SK-N-SH (cell line): ENCODE data around the gene C1GALT1C1L. TPM values are rescaled to one million over a fixed set of nuclear protein-coding genes. Genes with fewer than 3 reads are reported as not detected.

Experiments
- CTCF ChIA-PET: fragments of 300-600, 350-600 bp; formaldehyde crosslinking; extraction: SDS; loops from one replicate; lab custom pipeline; 2021; lab: Yijun Ruan, JAX
- POLR2A ChIA-PET: fragments of 350-600 bp; sonication (Branson Sonifier 250); formaldehyde crosslinking; extraction: SDS; loops from one replicate; lab custom pipeline; 2020; ENCODE audit warnings: antibody characterized with exemption, inconsistent platforms; lab: Yijun Ruan, JAX
- DNase-seq: peaks from one replicate; pipeline ENCODE4 v3.0.0; 2012
- H2AFZ ChIP-seq: fragments of 200-600 bp; sonication (generic); 2 replicates; pipeline ENCODE4 v1.8.1; 2016; ENCODE audit warnings: antibody characterized with exemption, mild to moderate bottlenecking, low read depth
- H3F3A ChIP-seq: fragments of 200-600 bp; sonication (generic); replicated peaks from 2 replicates; pipeline ENCODE3; 2016; ENCODE audit warnings: antibody characterized with exemption, mild to moderate bottlenecking; ENCODE audit not compliant: insufficient read depth
- H3K27ac ChIP-seq, 2 experiments: fragments of 200-500 bp in 1 of 2; fragments of 200-600 bp in 1 of 2; sonication (Bioruptor generic) in 1 of 2; sonication (generic), shearing (Covaris generic) in 1 of 2; 2 replicates each; pipeline versions ENCODE4 v1.5.1 to v1.6.1; 2014 to 2016; ENCODE audit warnings: low read depth in 2 of 2, inconsistent platforms in 1 of 2, low read length in 1 of 2, mild to moderate bottlenecking in 1 of 2, mixed read lengths in 1 of 2
- H3K27me3 ChIP-seq: fragments of 200-600 bp; sonication (generic), shearing (Covaris generic); 2 replicates; pipeline ENCODE4 v1.6.1; 2016; ENCODE audit warnings: mixed run types; ENCODE audit not compliant: insufficient read depth
- H3K36me3 ChIP-seq, 2 experiments: fragments of 200-500 bp in 1 of 2; fragments of 200-600 bp in 1 of 2; sonication (Bioruptor generic) in 1 of 2; sonication (generic) in 1 of 2; replicated peaks in 1 of 2; 2 replicates each; pipeline versions ENCODE3 to v1.5.1; 2014 to 2016; ENCODE audit warnings: low read length in 1 of 2, mild to moderate bottlenecking in 1 of 2; ENCODE audit not compliant: insufficient read depth in 2 of 2, control insufficient read depth in 1 of 2
- H3K4me1 ChIP-seq, 2 experiments: fragments of 200-500 bp in 1 of 2; fragments of 200-600 bp in 1 of 2; sonication (Bioruptor generic) in 1 of 2; sonication (generic), shearing (Covaris generic) in 1 of 2; 2 replicates each; pipeline versions ENCODE4 v1.5.1 to v1.6.1; 2014 to 2016; ENCODE audit warnings: low read depth in 1 of 2, low read length in 1 of 2, mixed run types in 1 of 2; ENCODE audit not compliant: insufficient read depth in 2 of 2, control insufficient read depth in 1 of 2
- H3K4me2 ChIP-seq: fragments of 200-600 bp; sonication (generic), shearing (Covaris generic); 2 replicates; pipeline ENCODE4 v1.6.1; 2017; ENCODE audit warnings: mixed run types
- H3K4me3 ChIP-seq, 2 experiments: fragments of 200-500 bp in 1 of 2; fragments of 200-600 bp in 1 of 2; sonication (Bioruptor generic) in 1 of 2; sonication (generic), shearing (Covaris generic) in 1 of 2; 2 replicates each; pipeline versions ENCODE4 v1.5.1 to v1.8.1; 2014 to 2016; ENCODE audit warnings: low read depth in 2 of 2, inconsistent platforms in 1 of 2, low read length in 1 of 2, mild to moderate bottlenecking in 1 of 2, mixed read lengths in 1 of 2, moderate library complexity in 1 of 2
- H3K79me2 ChIP-seq: fragments of 200-600 bp; sonication (generic); 2 replicates; pipeline ENCODE4 v1.8.1; 2017; ENCODE audit warnings: mild to moderate bottlenecking; ENCODE audit not compliant: insufficient read depth
- H3K9ac ChIP-seq: fragments of 200-600 bp; sonication (generic); 2 replicates; pipeline ENCODE4 v1.6.1; 2017; ENCODE audit warnings: mixed run types
- H3K9me2 ChIP-seq: fragments of 200-600 bp; sonication (generic); 2 replicates; pipeline ENCODE4 v1.6.1; 2017; ENCODE audit warnings: mixed run types
- H3K9me3 ChIP-seq: fragments of 200-600 bp; sonication (generic); 2 replicates; pipeline ENCODE4 v1.6.1; 2017; ENCODE audit warnings: mixed run types, mild to moderate bottlenecking, moderate library complexity
- H4K20me1 ChIP-seq: fragments of 200-600 bp; sonication (generic); 2 replicates; pipeline ENCODE4 v1.6.1; 2017; ENCODE audit warnings: mild to moderate bottlenecking, mixed run types; ENCODE audit not compliant: insufficient read depth
- ELF1 ChIP-seq: IDR thresholded peaks from 2 replicates; pipeline ENCODE4 v1.4.0; 2012
- EZH2phosphoT487 ChIP-seq: fragments of 200-600 bp; sonication (generic); IDR thresholded peaks from 2 replicates; pipeline ENCODE4 v1.6.1; 2017; ENCODE audit warnings: low read depth, mixed run types, mild to moderate bottlenecking, antibody characterized with exemption, moderate library complexity, borderline replicate concordance
- FOXJ3 ChIP-seq: sonication (generic); formaldehyde crosslinking; IDR thresholded peaks from 2 replicates; pipeline ENCODE4 v1.5.1; 2020; ENCODE audit warnings: mild to moderate bottlenecking, missing genetic modification reagents
- GABPA ChIP-seq: IDR thresholded peaks from 2 replicates; pipeline ENCODE4 v1.4.0; 2012; ENCODE audit warnings: low read depth, mild to moderate bottlenecking
- GATA2 ChIP-seq: sonication (generic); formaldehyde crosslinking; IDR thresholded peaks from 2 replicates; pipeline ENCODE4 v1.5.0; 2020; ENCODE audit warnings: mild to moderate bottlenecking, missing genetic modification reagents
- IRF3 ChIP-seq: fragments of 150-350 bp; IDR thresholded peaks from 2 replicates; pipeline ENCODE4 v1.6.1; 2016; ENCODE audit warnings: mild to moderate bottlenecking, low read depth, low read length
- JUND ChIP-seq: IDR thresholded peaks from 2 replicates; pipeline ENCODE4 v1.4.0; 2012
- MAX ChIP-seq: IDR thresholded peaks from 2 replicates; pipeline ENCODE4 v1.4.0; 2012; ENCODE audit warnings: low read depth
- MXI1 ChIP-seq: IDR thresholded peaks from 2 replicates; pipeline ENCODE4 v1.6.1; 2012; ENCODE audit warnings: mild to moderate bottlenecking, low read depth, low read length, improper control_type of control experiment
- NFIC ChIP-seq: IDR thresholded peaks from 2 replicates; pipeline ENCODE4 v1.4.0; 2012; ENCODE audit warnings: borderline replicate concordance
- NRF1 ChIP-seq: IDR thresholded peaks from 2 replicates; pipeline ENCODE4 v1.6.1; 2012; ENCODE audit warnings: low read depth, mild to moderate bottlenecking, low read length
- PBX3 ChIP-seq: IDR thresholded peaks from 2 replicates; pipeline ENCODE4; 2012
- POLR2AphosphoS5 ChIP-seq: IDR thresholded peaks from 2 replicates; pipeline ENCODE4 v1.6.1; 2012; ENCODE audit warnings: low read depth, low read length
- REST ChIP-seq: IDR thresholded peaks from 2 replicates; pipeline ENCODE4 v1.6.1; 2012; ENCODE audit warnings: mild to moderate bottlenecking, low read depth, low read length, moderate library complexity
- RFX5 ChIP-seq: IDR thresholded peaks from 2 replicates; pipeline ENCODE4 v1.6.1; 2012; ENCODE audit warnings: mild to moderate bottlenecking, improper control_type of control experiment, low read length
- RXRA ChIP-seq: IDR thresholded peaks from 2 replicates; pipeline ENCODE4 v1.4.0; 2012; ENCODE audit warnings: low read depth, mild to moderate bottlenecking, borderline replicate concordance
- SIN3A ChIP-seq: IDR thresholded peaks from 2 replicates; pipeline ENCODE4 v1.6.1; 2012; ENCODE audit warnings: low read depth, mild to moderate bottlenecking, low read length, moderate library complexity, borderline replicate concordance
- SMC3 ChIP-seq: IDR thresholded peaks from 2 replicates; pipeline ENCODE4 v1.6.1; 2012; ENCODE audit warnings: low read depth, low read length, improper control_type of control experiment
- TCF12 ChIP-seq: IDR thresholded peaks from 2 replicates; pipeline ENCODE4 v1.4.0; 2012
- USF1 ChIP-seq: IDR thresholded peaks from 2 replicates; pipeline ENCODE4 v1.4.0; 2012; ENCODE audit warnings: low read depth, borderline replicate concordance
- polyA plus RNA-seq, 3 experiments: library from polyadenylated mRNA; depleted of rRNA; stranded (reverse); fragments of >200 nt; gene quantifications; 2 replicates each; pipeline ENCODE4 v1.2.3, GENCODE V29; 2012

C1GALT1C1L gene
- polyA plus RNA-seq, 1 of the 3 experiments (the other 2 are of a cell fraction) = 2.6 TPM

GRCh38 chr2:43708891-43709290, 32.7 kb upstream of the C1GALT1C1L start:
- TF ChIP-seq EZH2phosphoT487 = no peak
- TF ChIP-seq USF1 = no peak
- TF ChIP-seq MAX = no peak
- TF ChIP-seq JUND = no peak
- TF ChIP-seq REST = no peak
- TF ChIP-seq GATA2 = no peak
- TF ChIP-seq RFX5 = no peak
- no peak for TF ChIP-seq SIN3A
- TF ChIP-seq IRF3 = no peak
- TF ChIP-seq POLR2AphosphoS5 = no peak
- no peak for TF ChIP-seq MXI1
- TF ChIP-seq GABPA = no peak
- no peak for TF ChIP-seq ELF1
- TF ChIP-seq NRF1 = no peak
- TF ChIP-seq SMC3 = no peak
- no peak for TF ChIP-seq PBX3
- TF ChIP-seq RXRA = no peak
- TF ChIP-seq NFIC = no peak
- no peak for TF ChIP-seq TCF12
- no peak for TF ChIP-seq FOXJ3 (CRISPR knock-in tag)
- TF ChIP-seq, all 33 proteins: peak for 0
- H3K4me2 ChIP-seq = no peak overlapping the region
- no peaks in the 10 kb centered on the region for H3K27me3 ChIP-seq
- H3F3A ChIP-seq = no peaks in the 10 kb centered on the region
- H3K4me1 ChIP-seq = peaks cover 0 to 12% of the 10 kb centered on the region in 2 experiments; a peak in 2 of 4 replicates
- H3K9ac ChIP-seq = no peak overlapping the region
- H3K36me3 ChIP-seq = no peaks in the 10 kb centered on the region
- no peaks in the 10 kb centered on the region for H4K20me1 ChIP-seq
- no peaks in the 10 kb centered on the region for H3K9me3 ChIP-seq
- no peaks in the 10 kb centered on the region for H3K9me2 ChIP-seq
- no peaks in the 10 kb centered on the region for H3K79me2 ChIP-seq
- no peak overlapping the region for H2AFZ ChIP-seq
- H3K4me3 ChIP-seq = no peak overlapping the region
- CTCF ChIA-PET = interaction anchor here (0.9 to 1.4 kb wide), 3 partner anchors 9 to 13 kb away, joined by 3 to 4 read pairs (median 3); no protein-coding TSS in a partner anchor
- DNase-seq = no peak
- POLR2A ChIA-PET = no interaction called here
- H3K27ac ChIP-seq = no peak overlapping the region
